Measurements from ENCODE around the gene MRPL47. TPM values are rescaled to one million over a fixed set of nuclear protein-coding genes. Genes with fewer than 3 reads are reported as not detected.

MRPL47 gene
- total and polyA plus RNA-seq, 2 experiments from 2014 or later: 18.6 to 66.0 TPM

- no peaks in the 10 kb centered on the region for H3K36me3 ChIP-seq (ENCODE audit: low read depth)
- no peaks in the 10 kb centered on the region for H4K20me1 ChIP-seq (ENCODE audit: insufficient read depth)
- no peak overlapping the region for H3K27ac ChIP-seq
- WGBS, 2 experiments (ENCODE audit: low coverage in 1 of 2, low lambda C conversion rate in 2 of 2, missing lambda C conversion rate in 2 of 2): 61 to 66% methylated on average over 4 of the region's 4 CpGs
- no peaks in the 10 kb centered on the region for H3K9me2 ChIP-seq (ENCODE audit: insufficient read depth)
- no peaks in the 10 kb centered on the region for H3K27me3 ChIP-seq (replicated peaks; ENCODE audit: insufficient read depth)
- no peaks in the 10 kb centered on the region for H3F3A ChIP-seq (ENCODE audit: insufficient read depth)
- in situ Hi-C loops (cut with MboI): loop anchor here (10.0 to 25.0 kb wide), 2 partner anchors 127 to 514 kb away; no protein-coding TSS in a partner anchor
- no peaks in the 10 kb centered on the region for H3K4me1 ChIP-seq (ENCODE audit: insufficient read depth)
- no peak for DNase-seq
- H3K9ac ChIP-seq: no peak overlapping the region
- H3K79me2 ChIP-seq (ENCODE audit: insufficient read depth): no peaks in the 10 kb centered on the region
- no peak overlapping the region for H3K4me3 ChIP-seq
- no peak overlapping the region for H2AFZ ChIP-seq
- H3K9me3 ChIP-seq (ENCODE audit: low read depth): no peaks in the 10 kb centered on the region
- H3K4me2 ChIP-seq (ENCODE audit: unreplicated experiment): no peak overlapping the region
- TF ChIP-seq EZH2 (IDR thresholded peaks at IDR 0.05; ENCODE audit: insufficient read depth, poor library complexity, severe bottlenecking): no peak
- no peak for TF ChIP-seq EZH2phosphoT487 (IDR thresholded peaks at IDR 0.05; ENCODE audit: insufficient read depth, low read depth)
These were observed 52.9 kb downstream of the MRPL47 start for GRCh38 chr3:179551349-179552105.

GRCh38 chr3:179546814-179547241 is 57.6 kb downstream of the MRPL47 start:
- no peaks in the 10 kb centered on the region for H3K79me2 ChIP-seq (ENCODE audit: insufficient read depth)
- H3K9me2 ChIP-seq (ENCODE audit: insufficient read depth): no peaks in the 10 kb centered on the region
- DNase-seq: no peak
- no peak overlapping the region for H3K4me3 ChIP-seq
- peaks cover 7% of the 10 kb centered on the region; the same call in 1 of the 2 replicates for H3K4me1 ChIP-seq (ENCODE audit: insufficient read depth)
- H3K27ac ChIP-seq: no peak overlapping the region
- H3K4me2 ChIP-seq (ENCODE audit: unreplicated experiment): no peak overlapping the region
- no peaks in the 10 kb centered on the region for H4K20me1 ChIP-seq (ENCODE audit: insufficient read depth)
- in situ Hi-C loops (cut with MboI): no loop called here
- H3K36me3 ChIP-seq (ENCODE audit: low read depth): no peaks in the 10 kb centered on the region
- H3F3A ChIP-seq (ENCODE audit: insufficient read depth): peaks cover 20% of the 10 kb centered on the region
- H3K9ac ChIP-seq: no peak overlapping the region
- H2AFZ ChIP-seq: no peak overlapping the region
- 0 to 33% methylated on average over 1 of the region's 2 CpGs for WGBS, 2 experiments (ENCODE audit: low coverage in 1 of 2, low lambda C conversion rate in 2 of 2, missing lambda C conversion rate in 2 of 2)
- no peaks in the 10 kb centered on the region for H3K27me3 ChIP-seq (replicated peaks; ENCODE audit: insufficient read depth)
- TF ChIP-seq EZH2 (IDR thresholded peaks at IDR 0.05; ENCODE audit: insufficient read depth, poor library complexity, severe bottlenecking) (no peak), EZH2phosphoT487 (IDR thresholded peaks at IDR 0.05; ENCODE audit: insufficient read depth, low read depth) (no peak)
- H3K9me3 ChIP-seq (ENCODE audit: low read depth): no peaks in the 10 kb centered on the region

GRCh38 chr3:179544981-179545645 is 59.3 kb downstream of the MRPL47 start:
- Histone ChIP-seq H3K27me3 (replicated peaks; ENCODE audit: insufficient read depth) (no peaks in the 10 kb centered on the region), H3K4me1 (ENCODE audit: insufficient read depth) (peaks cover 7% of the 10 kb centered on the region; the same call in 1 of the 2 replicates), H3K79me2 (ENCODE audit: insufficient read depth) (no peaks in the 10 kb centered on the region), H3K9me2 (ENCODE audit: insufficient read depth) (no peaks in the 10 kb centered on the region), H2AFZ (peak overlapping the region; percentile 56), H3F3A (ENCODE audit: insufficient read depth) (peaks cover 20% of the 10 kb centered on the region), H3K36me3 (ENCODE audit: low read depth) (no peaks in the 10 kb centered on the region), H3K9ac (peak overlapping the region; percentile 64), H4K20me1 (ENCODE audit: insufficient read depth) (no peaks in the 10 kb centered on the region), H3K4me2 (ENCODE audit: unreplicated experiment) (peak overlapping the region; percentile 45), H3K9me3 (ENCODE audit: low read depth) (no peaks in the 10 kb centered on the region), H3K4me3 (no peak overlapping the region), H3K27ac (peak overlapping the region; percentile 92)
- WGBS, 2 experiments (ENCODE audit: low coverage in 1 of 2, low lambda C conversion rate in 2 of 2, missing lambda C conversion rate in 2 of 2): 3 to 8% methylated on average over 2 of the region's 2 CpGs
- in situ Hi-C loops (cut with MboI): no loop called here
- TF ChIP-seq EZH2phosphoT487 (IDR thresholded peaks at IDR 0.05; ENCODE audit: insufficient read depth, low read depth): no peak
- TF ChIP-seq EZH2 (IDR thresholded peaks at IDR 0.05; ENCODE audit: insufficient read depth, poor library complexity, severe bottlenecking): no peak
- DNase-seq: peak; percentile 93

- Histone ChIP-seq H3K4me1 (ENCODE audit: insufficient read depth) (peaks cover 7% of the 10 kb centered on the region; the same call in 1 of the 2 replicates), H3F3A (ENCODE audit: insufficient read depth) (peaks cover 20% of the 10 kb centered on the region), H3K4me3 (no peak overlapping the region), H2AFZ (no peak overlapping the region), H3K9ac (no peak overlapping the region), H3K79me2 (ENCODE audit: insufficient read depth) (no peaks in the 10 kb centered on the region), H3K27ac (no peak overlapping the region), H3K9me3 (ENCODE audit: low read depth) (no peaks in the 10 kb centered on the region), H4K20me1 (ENCODE audit: insufficient read depth) (no peaks in the 10 kb centered on the region), H3K9me2 (ENCODE audit: insufficient read depth) (no peaks in the 10 kb centered on the region), H3K36me3 (ENCODE audit: low read depth) (no peaks in the 10 kb centered on the region), H3K27me3 (replicated peaks; ENCODE audit: insufficient read depth) (no peaks in the 10 kb centered on the region), H3K4me2 (ENCODE audit: unreplicated experiment) (no peak overlapping the region)
- TF ChIP-seq EZH2phosphoT487 (IDR thresholded peaks at IDR 0.05; ENCODE audit: insufficient read depth, low read depth): no peak
- DNase-seq: no peak
- in situ Hi-C loops (cut with MboI): no loop called here
These were observed 62.1 kb downstream of the MRPL47 start for GRCh38 chr3:179542375-179542774.
